ENCODE measurements around the gene DHRS13.

DHRS13 gene

GRCh38 chr17:28944343-28944742 is 41.5 kb upstream of the DHRS13 start:
- no peak overlapping the region for H3K4me3 ChIP-seq (ENCODE audit: low read depth, low read length)
- no peak for DNase-seq (ENCODE audit: low read depth)
- in situ Hi-C loops (cut with HindIII; ENCODE audit: low sequenced_read_pairs), result no loop called here
- TF ChIP-seq, protein P1, sequence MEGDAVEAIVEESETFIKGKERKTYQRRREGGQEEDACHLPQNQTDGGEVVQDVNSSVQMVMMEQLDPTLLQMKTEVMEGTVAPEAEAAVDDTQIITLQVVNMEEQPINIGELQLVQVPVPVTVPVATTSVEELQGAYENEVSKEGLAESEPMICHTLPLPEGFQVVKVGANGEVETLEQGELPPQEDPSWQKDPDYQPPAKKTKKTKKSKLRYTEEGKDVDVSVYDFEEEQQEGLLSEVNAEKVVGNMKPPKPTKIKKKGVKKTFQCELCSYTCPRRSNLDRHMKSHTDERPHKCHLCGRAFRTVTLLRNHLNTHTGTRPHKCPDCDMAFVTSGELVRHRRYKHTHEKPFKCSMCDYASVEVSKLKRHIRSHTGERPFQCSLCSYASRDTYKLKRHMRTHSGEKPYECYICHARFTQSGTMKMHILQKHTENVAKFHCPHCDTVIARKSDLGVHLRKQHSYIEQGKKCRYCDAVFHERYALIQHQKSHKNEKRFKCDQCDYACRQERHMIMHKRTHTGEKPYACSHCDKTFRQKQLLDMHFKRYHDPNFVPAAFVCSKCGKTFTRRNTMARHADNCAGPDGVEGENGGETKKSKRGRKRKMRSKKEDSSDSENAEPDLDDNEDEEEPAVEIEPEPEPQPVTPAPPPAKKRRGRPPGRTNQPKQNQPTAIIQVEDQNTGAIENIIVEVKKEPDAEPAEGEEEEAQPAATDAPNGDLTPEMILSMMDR (IDR thresholded peaks at IDR 0.05; ENCODE audit: low read depth, low read length, missing control alignments), result no peak

GRCh38 chr17:28942925-28943324 is 40.0 kb upstream of the DHRS13 start:
- TF ChIP-seq, protein P1 (IDR thresholded peaks at IDR 0.05; ENCODE audit: low read depth, low read length, missing control alignments), result no peak
- in situ Hi-C loops (cut with HindIII; ENCODE audit: low sequenced_read_pairs), result no loop called here
- DNase-seq (ENCODE audit: low read depth), result no peak
- H3K4me3 ChIP-seq (ENCODE audit: low read depth, low read length), result no peak overlapping the region

GRCh38 chr17:28941251-28941650 is 38.4 kb upstream of the DHRS13 start:
- TF ChIP-seq, protein P1 (IDR thresholded peaks at IDR 0.05; ENCODE audit: low read depth, low read length, missing control alignments), result no peak
- DNase-seq (ENCODE audit: low read depth), result no peak
- no peak overlapping the region for H3K4me3 ChIP-seq (ENCODE audit: low read depth, low read length)
- in situ Hi-C loops (cut with HindIII; ENCODE audit: low sequenced_read_pairs), result no loop called here

GRCh38 chr17:28940675-28941074 is 37.8 kb upstream of the DHRS13 start:
- H3K4me3 ChIP-seq (ENCODE audit: low read depth, low read length), result no peak overlapping the region
- TF ChIP-seq, protein P1 (IDR thresholded peaks at IDR 0.05; ENCODE audit: low read depth, low read length, missing control alignments), result no peak
- in situ Hi-C loops (cut with HindIII; ENCODE audit: low sequenced_read_pairs), result no loop called here
- no peak for DNase-seq (ENCODE audit: low read depth)

DNA sequence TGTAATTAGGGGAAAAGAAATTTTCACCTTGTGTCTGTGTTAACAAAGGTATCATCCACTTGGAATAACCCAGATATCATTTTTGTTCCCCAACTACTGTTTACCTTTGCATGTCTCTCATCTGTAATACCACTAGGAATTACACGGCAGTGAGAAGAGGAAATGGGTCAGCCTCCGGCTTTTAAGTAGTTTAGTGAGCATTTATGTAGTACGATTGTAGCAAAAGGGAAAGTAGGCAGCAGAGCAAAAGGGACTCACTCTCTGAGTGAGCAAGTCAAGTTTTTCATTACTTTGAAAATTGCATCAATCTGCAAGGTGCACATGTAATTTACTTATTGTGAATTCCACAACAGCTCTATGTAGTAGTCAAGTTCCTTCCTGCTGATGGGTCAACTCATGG is 37.3 kb upstream of the DHRS13 start:
- TF ChIP-seq, protein P1 (IDR thresholded peaks at IDR 0.05; ENCODE audit: low read depth, low read length, missing control alignments), result no peak
- in situ Hi-C loops (cut with HindIII; ENCODE audit: low sequenced_read_pairs), result no loop called here
- no peak for DNase-seq (ENCODE audit: low read depth)
- no peak overlapping the region for H3K4me3 ChIP-seq (ENCODE audit: low read depth, low read length)

GRCh38 chr17:28938552-28938951 is 35.7 kb upstream of the DHRS13 start:
- TF ChIP-seq, protein P1 (IDR thresholded peaks at IDR 0.05; ENCODE audit: low read depth, low read length, missing control alignments), result no peak
- DNase-seq (ENCODE audit: low read depth), result no peak
- no peak overlapping the region for H3K4me3 ChIP-seq (ENCODE audit: low read depth, low read length)
- in situ Hi-C loops (cut with HindIII; ENCODE audit: low sequenced_read_pairs), result no loop called here
